ENCODE measurements around the gene SRSF4. TPM values are rescaled to one million over a fixed set of nuclear protein-coding genes. Genes with fewer than 3 reads are reported as not detected.

Gene SRSF4
- total and polyA plus RNA-seq, 7 donors = 42.2 to 84.8 (median 69.0) TPM

DNA sequence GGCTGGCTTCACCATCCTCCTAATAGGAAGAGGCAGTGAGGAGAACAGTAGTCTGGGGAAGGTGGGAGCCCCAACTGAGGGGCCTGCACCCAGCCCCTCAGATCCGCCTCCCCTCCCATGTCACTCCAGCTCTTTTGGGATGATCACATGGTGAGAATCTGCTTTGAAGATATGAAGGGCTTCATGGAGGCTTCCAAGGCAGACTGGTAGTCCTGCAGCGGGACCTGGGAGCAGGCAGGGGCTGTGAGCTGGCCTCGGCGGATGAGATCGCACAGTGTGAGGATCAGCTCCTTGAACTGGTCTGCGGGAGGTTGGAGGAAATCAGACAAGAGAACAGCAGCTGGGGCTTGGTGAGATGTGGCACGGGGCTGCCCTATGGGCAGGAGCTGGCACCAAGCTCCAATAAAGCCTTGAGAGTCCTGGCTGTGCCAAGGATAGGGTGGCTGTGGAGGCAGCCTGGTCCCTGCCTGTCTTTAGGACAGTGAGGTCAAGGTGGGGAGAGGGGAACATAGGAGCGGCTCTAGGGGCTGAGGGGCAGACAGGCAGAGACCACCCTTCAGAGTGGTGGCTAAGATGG is 12.3 kb upstream of the SRSF4 start:
- WGBS, 3 donors = 92 to 96% (median 94%) methylated on average over 8 of the region's 8 CpGs
- Histone ChIP-seq H3K4me1 (peaks cover 5% of the 10 kb centered on the region), H3K27ac (no peak overlapping the region), H3K4me3 (no peak overlapping the region), H3K27me3 (ENCODE audit: insufficient read depth in 3 of 3, low read length in 2 of 3) (no peaks in the 10 kb centered on the region), H3K9me3 (no peaks in the 10 kb centered on the region), H3K36me3 (ENCODE audit: insufficient read depth in 1 of 2, low read depth in 1 of 2) (peaks cover 4 to 51% of the 10 kb centered on the region in 2 donors)
- DNase-seq (no peak), ATAC-seq (no peak)
- intact Hi-C loops (cut with DNase I) = loop anchor here in 1 of 2 donors (10.0 kb wide), 1 partner anchor 409 kb away; no protein-coding TSS in a partner anchor
- no peak for TF ChIP-seq CTCF (IDR thresholded peaks at IDR 0.05)

GRCh38 chr1:29190718-29191117 is 9.0 kb upstream of the SRSF4 start:
- 88 to 98% (median 97%) methylated on average over 6 of the region's 6 CpGs for WGBS, 3 donors
- H3K4me3 ChIP-seq = no peak overlapping the region
- peaks cover 4 to 35% of the 10 kb centered on the region in 2 donors for H3K36me3 ChIP-seq (ENCODE audit: insufficient read depth in 1 of 2, low read depth in 1 of 2)
- peaks cover 4% of the 10 kb centered on the region for H3K4me1 ChIP-seq
- no peaks in the 10 kb centered on the region for H3K9me3 ChIP-seq
- DNase-seq (no peak), ATAC-seq (no peak)
- no peak overlapping the region for H3K27ac ChIP-seq
- no peak for TF ChIP-seq CTCF (IDR thresholded peaks at IDR 0.05)
- intact Hi-C loops (cut with DNase I) = loop anchor here in 1 of 2 donors (10.0 kb wide), 1 partner anchor 406 kb away; no protein-coding TSS in a partner anchor
- H3K27me3 ChIP-seq (ENCODE audit: insufficient read depth in 3 of 3, low read length in 2 of 3) = no peaks in the 10 kb centered on the region

GRCh38 chr1:29186707-29187106 is 5.0 kb upstream of the SRSF4 start:
- Histone ChIP-seq H3K4me1 (peaks cover 4% of the 10 kb centered on the region), H3K4me3 (no peak overlapping the region), H3K27ac (no peak overlapping the region), H3K27me3 (ENCODE audit: insufficient read depth in 3 of 3, low read length in 2 of 3) (no peaks in the 10 kb centered on the region), H3K9me3 (no peaks in the 10 kb centered on the region), H3K36me3 (ENCODE audit: insufficient read depth in 1 of 2, low read depth in 1 of 2) (no peaks in the 10 kb centered on the region)
- WGBS, 3 donors = 87 to 93% (median 92%) methylated on average over 1 of the region's 1 CpG
- no peak for DNase-seq
- ATAC-seq = no peak
- TF ChIP-seq CTCF (IDR thresholded peaks at IDR 0.05) = no peak
- intact Hi-C loops (cut with DNase I) = no loop called here

DNA sequence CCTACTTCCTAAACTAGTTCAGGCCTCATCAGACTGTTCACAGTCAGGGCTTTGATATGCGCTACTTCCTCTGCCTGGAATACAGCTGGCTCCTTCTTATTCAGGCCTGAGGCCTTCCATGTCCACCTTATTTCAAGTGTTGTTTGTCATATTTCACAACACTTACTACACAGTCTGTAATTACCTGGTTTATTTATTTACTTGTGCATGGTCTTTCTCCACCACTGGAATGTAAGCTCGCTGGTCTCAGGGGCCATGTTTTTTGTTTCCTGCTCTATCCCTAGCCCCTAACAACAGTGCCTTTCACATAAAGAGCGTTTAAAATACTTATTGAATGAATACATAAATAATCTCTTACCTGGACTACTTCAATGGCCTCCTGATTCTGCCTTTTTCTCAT is 4.6 kb upstream of the SRSF4 start:
- ATAC-seq (no peak), DNase-seq (no peak)
- Histone ChIP-seq H3K4me3 (no peak overlapping the region), H3K36me3 (ENCODE audit: insufficient read depth in 1 of 2, low read depth in 1 of 2) (no peaks in the 10 kb centered on the region), H3K27me3 (ENCODE audit: insufficient read depth in 3 of 3, low read length in 2 of 3) (no peaks in the 10 kb centered on the region), H3K9me3 (no peaks in the 10 kb centered on the region), H3K4me1 (peaks cover 4% of the 10 kb centered on the region), H3K27ac (no peak overlapping the region)
- 86 to 87% (median 87%) methylated on average over 3 of the region's 3 CpGs for WGBS, 3 donors
- TF ChIP-seq CTCF (IDR thresholded peaks at IDR 0.05) = no peak
- intact Hi-C loops (cut with DNase I) = no loop called here

DNA sequence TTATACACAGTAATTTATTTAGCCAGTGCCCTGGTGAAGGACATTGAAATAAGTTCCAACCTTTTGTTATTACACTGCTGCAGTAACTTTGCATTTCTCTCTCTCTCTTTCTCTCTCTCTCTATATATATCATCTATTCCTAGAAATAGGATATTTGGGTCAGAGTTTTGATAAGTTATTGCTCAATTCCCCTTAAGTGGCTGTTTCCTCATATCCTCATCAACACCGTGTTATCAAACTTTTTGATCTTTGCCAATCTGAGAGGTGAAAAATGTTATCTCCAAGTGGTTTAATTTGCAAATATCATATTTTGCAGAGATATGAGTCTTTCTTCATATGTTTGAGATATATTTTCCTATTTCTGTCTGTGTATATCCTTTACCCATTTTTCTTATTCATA is 1.6 kb upstream of the SRSF4 start:
- no peaks in the 10 kb centered on the region for H3K27me3 ChIP-seq (ENCODE audit: insufficient read depth in 3 of 3, low read length in 2 of 3)
- H3K4me3 ChIP-seq = no peak overlapping the region
- peaks cover 27% of the 10 kb centered on the region for H3K4me1 ChIP-seq
- TF ChIP-seq CTCF (IDR thresholded peaks at IDR 0.05) = no peak
- intact Hi-C loops (cut with DNase I) = loop anchor here in 1 of 2 donors (5.0 kb wide), 1 partner anchor 296 kb away; no protein-coding TSS in a partner anchor
- 79 to 100% (median 93%) methylated on average over 1 of the region's 1 CpG for WGBS, 3 donors
- ATAC-seq (no peak), DNase-seq (no peak)
- H3K36me3 ChIP-seq (ENCODE audit: insufficient read depth in 1 of 2, low read depth in 1 of 2) = peaks cover 0 to 9% of the 10 kb centered on the region in 2 donors
- no peaks in the 10 kb centered on the region for H3K9me3 ChIP-seq
- peak overlapping the region; percentile 100 for H3K27ac ChIP-seq

Measured in psoas muscle (tissue), 8 donors.